NCI-H345 (cell line): ENCODE measurements around the gene ARAP1.

Source experiments
- DNase-seq: peaks from one replicate; lab custom pipeline; 2025; lab: John Stamatoyannopoulos, UW

Gene ARAP1

DNA sequence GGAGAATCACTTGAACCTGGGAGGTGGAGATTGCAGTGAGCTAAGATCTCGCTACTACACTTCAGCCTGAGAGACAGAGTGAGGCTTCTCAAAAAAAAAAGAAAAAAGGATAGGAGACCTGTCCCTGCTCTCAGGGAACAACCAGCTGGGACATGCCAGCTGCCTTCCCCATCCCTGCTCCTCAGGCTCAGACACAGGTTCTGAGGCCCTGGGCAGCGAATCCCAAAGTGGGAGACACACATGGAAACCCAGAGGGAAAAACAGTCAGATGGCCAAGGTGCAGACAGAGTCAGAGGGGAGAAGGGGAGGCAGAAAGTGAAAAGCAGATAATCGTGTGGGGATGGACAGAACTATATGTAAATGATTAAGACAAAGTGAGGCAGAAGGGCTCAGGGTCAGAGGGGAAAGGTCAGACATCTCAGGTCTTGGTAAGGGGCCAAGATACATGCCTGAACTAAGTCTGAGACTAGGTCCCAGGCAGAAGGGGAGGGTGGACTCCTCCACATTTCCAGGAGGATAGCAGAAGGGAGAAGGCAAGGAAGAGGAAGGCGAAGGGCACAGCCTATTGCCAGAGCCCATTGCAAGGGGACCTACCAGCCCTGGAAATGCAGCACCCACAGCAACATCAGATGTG, 27.4 kb upstream of the ARAP1 start:
- DNase-seq: no peak

DNA sequence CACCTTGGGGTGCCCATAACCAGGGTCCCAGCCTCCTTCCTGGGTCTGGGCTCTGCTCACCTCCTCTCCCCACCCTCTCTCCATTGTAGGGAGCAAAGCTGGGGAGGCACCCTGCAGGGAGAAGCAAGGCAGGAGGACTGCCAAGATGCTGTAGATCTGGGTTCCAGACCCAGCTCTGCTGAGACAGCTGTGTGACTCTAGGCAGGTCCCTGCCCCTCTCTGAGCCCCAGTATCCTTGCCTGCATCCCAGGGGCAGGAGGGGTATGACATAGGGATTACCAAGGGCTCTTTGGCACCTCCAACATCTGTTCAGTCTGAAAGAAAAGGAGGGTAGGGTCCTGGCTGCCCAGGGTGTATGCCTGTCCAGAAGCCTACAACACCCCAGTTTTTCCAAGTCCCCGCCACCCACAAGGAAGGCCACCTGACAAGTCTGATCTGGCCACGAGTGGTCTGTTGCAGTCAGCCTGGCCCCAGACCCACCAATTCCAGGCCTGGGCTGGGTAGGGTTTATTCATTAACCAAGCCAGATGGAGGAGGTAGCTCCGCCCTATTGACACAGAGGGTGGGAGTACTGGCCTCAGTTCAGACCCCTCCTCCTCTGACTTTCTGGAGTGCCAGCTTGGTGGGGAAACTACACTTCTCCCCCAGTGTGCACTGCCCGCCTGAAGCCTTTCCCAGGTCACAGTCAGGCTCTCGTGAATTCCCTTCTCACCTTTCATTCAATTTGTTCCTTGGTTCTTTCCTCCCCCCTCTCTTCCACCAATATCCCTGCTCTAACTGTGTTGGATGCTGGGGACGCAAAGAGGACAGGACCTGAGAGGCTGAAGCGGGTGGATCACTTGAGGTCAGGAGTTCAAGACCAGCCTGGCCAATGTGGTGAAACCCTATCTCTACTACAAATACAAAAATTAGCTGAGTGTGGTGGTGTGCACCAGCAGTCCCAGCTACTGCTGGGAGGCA, 26.6 kb upstream of the ARAP1 start:
- no peak for DNase-seq

DNA sequence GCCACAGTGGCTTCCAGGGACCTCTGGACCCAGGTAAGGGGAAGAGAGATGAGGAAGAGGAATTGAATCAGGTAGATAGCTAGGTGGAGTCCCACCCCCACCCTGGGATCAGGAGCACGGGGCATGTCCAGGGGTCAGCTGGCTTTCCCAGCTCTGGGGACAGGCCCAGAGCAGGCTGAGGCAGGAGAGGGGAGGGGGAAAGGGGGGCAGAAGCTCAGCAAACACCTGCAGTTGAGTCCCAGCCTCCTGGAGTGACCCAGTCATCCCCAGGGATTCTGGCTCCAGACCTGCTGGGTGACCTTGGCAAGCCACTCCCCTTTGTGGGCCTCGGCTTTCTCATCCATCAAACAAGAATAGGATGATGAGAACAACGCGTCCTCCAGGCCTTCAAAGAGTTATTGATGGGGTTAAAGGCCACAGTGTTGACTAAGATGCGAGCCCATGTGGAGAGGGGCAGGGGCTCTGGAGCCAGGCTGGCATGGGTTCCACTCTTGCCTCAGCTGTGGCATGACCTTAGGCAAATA, 25.6 kb upstream of the ARAP1 start:
- DNase-seq: peak; percentile 52

DNA sequence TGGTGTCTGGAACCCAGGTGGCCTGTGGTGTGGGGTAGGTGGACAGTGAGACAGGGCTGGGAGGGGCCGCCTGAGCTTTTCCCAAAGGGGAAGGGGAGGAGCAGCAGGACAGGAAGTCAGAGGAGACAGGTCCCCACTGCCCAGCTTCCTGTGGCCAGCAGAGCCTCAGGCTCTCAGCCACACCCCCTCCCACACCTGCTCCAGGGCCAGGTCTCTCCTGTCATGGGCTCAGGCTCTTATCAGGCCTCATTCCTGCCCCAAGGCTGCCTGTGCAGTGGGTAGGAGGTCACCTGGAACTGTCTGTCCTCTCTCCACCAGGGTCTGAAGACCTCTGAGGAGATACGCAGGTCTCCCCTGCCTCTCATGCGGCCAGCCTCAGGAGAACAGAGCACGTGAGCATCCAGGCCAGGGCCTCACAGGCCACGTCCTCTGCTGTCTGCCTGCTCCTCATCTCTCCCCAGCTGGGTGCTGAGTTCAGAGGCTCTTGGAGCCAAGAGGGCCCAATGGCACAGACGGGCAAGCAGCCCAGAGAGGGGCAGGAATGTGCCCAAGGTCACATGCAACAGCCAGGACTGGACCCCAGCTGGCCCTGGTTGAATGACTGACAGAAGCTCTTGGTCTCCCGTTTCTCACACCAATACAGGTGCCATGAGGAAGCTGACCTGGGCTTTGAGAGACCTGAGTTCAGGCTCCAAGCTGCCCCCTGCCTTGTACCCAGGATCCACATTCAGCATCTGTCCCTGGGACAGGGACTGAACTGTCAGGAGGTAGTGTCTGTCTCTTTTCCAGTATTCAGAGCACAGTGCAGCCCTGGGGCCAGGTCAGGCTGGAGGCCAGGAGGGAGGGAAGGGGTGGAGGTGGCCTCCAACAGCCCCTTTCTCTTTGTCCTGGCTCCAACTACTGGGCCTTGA, 24.9 kb upstream of the ARAP1 start:
- no peak for DNase-seq

DNA sequence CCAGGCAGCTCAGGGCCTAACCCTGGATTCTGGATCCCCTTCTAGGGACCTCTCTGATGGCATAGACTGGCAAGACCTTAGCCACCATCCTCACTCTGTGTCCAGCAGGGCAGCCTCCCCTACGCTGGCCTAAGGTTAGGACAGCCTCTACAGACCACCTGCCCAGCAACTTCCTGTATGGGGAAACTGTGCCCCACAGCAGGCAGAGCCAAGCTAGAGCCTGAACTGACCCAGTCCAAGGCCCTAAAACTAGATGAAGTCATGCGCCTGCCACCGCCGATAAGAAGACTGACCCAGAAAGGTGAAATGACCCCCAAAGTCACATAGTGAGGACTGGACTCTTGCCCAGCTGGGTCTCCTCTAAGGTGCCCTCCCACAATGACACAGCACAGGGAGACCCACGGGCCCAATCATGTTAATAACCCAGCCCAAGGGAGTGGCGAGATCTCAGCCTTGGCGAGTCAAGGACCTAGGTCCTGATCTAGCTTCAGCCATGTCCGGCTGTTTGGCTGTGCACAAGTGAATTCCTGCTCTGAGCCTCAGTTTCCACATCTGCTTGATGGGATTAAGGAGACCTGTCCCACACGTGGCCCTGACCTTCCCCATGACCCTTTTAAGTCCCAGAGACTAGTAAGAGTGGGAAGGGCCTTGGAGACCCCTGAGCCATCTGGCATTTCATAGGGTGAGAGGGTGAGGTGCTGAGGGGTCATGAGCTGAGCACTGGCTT, 24.1 kb upstream of the ARAP1 start:
- no peak for DNase-seq

DNA sequence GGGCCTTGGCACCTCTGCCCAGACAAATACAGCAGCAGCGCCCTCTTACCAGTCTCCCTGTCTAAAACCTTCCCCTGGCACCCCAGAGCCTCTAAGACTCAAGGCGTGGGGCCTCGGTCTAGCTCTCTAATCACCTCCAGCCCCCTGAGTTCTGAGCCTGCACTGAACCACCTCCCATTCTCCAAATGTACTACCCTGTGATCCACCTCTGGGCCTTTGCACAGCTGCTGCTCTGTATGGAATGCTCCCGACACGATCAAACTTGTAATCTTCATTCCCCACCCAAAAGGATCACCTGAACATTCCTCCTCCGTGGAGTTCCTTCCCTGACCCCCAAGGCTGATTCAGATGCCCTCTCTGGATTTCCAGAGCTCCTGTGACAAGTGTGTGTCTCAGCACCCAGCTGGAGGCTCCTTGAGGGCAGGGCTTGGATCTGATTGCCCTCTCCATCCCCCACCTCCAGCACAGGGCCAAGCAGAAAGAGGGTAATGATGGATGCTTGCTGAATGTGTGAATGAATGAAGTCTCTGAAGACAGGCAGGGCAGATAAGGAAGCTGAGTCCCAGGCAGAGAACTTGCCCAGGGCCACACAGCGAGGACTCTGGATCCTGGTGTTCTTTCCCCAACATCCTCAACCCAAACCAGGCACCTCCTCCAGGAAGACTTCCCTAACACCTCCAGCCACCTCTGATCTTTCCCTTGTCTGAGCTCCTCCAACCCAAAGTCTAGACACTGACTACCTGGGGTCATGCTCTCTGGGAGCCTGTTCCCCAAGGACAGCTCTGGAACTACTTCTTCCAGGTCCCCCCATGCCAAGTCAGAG, 23.3 kb upstream of the ARAP1 start:
- no peak for DNase-seq

DNA sequence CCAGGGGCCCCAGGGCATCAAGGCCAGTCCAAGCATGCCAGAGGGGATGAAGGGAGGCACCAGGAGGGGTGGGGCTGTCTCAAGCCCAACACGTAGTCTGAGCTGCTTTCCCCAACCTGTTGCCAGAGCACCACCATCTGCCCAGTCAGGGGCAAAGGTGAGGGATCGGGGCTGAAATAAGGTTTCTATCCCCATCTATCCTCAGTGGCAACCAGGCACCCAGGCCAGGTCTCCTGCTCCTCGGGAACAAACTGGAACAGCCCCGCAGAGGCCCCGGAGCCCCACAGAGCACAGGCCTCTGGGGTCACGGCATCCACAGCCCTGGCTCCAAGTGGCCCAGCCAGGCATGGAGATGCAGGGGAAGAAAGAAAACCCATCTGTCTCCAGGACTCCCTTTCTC, 22.3 kb upstream of the ARAP1 start:
- no peak for DNase-seq

DNA sequence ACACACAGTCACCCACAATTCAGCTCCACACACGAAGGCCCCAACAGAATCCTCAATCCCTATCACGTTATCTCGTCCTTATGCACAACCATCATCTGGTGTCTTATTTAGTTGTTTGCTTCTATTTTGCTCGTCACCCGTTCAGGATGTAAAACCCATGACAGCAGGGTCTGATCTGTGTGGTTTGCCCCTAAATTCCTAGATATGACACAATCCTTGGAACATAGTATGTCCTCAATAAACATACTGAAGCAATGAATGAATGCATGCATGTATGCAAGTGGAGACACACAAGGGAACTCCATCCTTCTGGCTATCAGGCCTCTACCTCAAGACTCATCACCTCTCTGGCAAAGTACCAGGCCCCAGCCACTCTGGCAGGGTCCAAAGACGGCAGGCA, 21.5 kb upstream of the ARAP1 start:
- DNase-seq: no peak

DNA sequence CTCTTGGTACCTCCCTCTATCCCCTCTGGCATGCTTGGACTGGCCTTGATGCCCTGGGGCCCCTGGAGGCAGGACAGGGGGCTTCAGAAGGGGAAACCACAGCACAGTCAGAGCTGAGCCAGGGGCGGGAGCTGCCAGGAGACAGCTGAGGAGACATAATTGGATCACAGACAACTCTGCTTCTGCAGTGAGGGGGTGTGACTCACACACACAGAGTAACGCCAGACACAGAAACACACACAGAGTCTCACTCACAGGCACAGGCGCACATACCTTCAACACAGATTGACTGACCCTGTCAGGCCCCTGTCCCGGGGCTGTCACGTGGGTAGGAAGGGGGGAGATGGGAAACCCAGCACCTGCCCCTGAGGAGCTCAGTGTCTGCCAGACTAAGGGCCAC, 21.1 kb upstream of the ARAP1 start:
- DNase-seq: no peak

DNA sequence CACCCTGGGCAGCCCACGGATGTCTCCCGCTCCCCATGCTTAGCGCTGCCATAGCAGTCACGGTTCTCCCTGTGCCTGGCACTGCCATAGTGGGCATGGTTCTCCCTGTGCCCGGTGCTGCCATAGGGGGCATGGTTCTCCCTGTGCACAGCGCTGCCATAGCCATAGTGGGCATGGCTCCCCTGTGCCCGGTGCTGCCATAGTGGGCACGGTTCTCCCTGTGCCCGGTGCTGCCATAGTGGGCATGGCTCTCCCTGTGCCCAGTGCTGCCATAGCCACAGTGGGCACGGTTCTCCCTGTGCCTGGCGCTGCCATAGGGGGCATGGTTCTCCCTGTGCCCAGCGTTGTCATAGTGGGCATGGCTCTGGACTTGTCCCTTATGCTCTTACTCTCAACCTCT, 19.9 kb upstream of the ARAP1 start:
- DNase-seq: no peak

DNA sequence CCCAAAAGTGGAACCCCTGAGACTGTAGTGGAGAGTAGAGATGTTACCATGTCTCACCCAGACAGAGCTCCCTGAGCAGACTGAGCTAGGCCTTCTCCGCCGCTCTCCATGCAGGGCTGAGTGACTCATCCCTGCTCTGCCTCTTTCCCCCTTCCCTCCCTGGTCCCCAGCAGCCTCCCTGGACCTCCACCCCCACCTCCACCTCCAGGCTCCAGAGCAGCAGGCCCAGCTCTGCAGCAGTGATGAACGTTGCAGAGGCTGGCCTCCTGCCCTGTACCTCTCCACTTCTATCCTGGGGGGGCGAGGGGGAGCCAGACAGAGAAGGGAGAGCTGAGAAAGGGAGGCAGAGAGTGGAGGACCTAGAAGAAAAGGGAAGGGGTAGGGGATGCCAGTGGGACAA, 19.3 kb upstream of the ARAP1 start:
- no peak for DNase-seq

DNA sequence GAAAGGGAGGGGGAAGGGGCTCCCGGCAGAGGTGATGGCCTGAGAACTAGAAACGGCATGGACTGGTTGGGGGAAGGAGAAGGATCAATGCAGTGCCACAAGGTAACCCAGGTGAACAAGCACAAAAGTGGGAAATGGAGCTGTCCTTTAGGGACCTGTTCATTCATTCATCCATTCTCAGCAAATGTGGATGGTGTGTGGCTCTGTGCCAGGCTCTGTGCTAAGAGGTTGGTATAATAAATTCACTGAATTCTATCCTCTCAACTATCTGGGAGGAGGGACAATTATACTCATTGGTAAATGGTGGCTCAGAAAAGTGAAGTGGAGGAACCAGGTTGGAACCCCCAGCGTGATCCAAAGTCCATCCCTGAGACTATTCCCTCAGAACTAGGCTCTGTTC, 18.6 kb upstream of the ARAP1 start:
- peak; percentile 77 for DNase-seq

DNA sequence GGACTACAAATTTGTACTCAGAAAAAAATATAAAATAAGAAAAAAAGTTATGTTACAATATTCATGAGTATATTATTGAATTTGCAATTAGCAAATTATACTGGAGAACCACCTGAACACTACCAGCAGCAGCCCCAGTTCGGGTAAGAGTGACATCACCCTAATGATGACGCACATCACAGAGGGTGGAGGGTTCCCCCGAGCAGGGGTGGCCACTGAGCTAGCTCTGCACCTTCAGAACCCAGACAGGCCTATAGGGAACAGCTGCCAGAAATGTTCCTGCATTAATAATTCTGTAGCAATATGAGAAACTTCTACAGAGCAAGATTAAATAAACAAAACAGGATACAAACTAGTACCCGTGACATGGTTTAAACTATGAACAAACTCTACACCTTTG, 17.5 kb upstream of the ARAP1 start:
- no peak for DNase-seq

DNA sequence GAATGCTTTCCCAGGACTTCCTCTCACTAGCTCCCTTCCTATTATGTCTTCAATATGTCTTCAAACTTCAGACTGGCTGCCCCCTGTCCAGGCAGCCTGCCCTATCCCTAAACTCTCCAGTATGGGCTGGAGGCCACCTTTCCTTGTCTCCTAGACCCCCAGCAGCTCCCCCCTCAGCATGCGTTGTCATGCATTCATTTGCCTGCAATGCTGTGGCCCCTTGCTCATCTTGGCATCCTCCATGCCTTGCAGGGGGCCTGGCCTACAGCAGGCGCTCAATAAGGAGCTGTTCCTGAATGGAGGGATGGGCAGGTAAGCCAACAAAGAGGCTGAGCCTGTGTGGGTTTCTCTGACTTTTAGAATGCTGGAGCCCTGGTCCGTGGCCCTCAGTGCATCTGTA, 16.4 kb upstream of the ARAP1 start:
- no peak for DNase-seq

DNA sequence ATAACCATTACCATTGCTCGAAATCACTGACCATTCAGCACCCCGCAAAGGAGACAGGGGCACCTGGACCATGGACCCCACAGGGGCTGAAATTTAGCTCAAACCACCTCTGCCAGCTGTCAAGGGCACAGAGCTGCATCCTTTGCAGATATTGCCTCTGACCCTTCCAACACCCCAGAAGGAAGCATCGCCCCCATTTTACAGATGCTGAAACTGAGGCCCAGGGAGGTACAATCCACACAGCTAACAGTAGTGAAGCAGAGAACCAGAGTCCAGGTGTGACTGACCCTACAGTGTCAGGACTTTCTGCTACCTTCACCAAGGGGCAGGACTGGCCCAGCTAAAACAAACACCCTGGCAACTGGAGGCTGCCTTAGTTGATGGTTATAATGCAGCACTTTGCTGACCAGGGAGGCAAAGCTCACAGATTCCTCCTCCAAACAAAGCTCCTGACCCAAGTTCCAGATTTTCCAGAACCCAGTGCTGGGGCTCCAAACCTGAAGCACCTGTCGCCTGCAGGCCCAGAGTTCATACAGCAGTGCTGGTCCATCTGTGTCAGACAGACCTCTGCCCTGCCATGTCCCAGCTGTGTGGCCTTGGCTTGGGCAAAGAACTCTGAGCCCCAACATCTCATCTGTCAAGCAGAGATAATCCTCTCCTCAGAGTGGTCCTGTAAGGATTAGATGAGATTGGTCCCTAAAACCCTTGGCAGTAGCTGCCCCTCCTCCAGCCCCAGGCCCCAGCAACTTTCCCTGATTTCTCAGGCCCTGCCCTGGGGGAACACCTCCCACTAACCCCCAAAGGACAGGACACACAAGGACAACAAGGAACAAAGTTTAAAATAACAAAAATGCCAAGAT, 15.2 kb upstream of the ARAP1 start:
- no peak for DNase-seq

DNA sequence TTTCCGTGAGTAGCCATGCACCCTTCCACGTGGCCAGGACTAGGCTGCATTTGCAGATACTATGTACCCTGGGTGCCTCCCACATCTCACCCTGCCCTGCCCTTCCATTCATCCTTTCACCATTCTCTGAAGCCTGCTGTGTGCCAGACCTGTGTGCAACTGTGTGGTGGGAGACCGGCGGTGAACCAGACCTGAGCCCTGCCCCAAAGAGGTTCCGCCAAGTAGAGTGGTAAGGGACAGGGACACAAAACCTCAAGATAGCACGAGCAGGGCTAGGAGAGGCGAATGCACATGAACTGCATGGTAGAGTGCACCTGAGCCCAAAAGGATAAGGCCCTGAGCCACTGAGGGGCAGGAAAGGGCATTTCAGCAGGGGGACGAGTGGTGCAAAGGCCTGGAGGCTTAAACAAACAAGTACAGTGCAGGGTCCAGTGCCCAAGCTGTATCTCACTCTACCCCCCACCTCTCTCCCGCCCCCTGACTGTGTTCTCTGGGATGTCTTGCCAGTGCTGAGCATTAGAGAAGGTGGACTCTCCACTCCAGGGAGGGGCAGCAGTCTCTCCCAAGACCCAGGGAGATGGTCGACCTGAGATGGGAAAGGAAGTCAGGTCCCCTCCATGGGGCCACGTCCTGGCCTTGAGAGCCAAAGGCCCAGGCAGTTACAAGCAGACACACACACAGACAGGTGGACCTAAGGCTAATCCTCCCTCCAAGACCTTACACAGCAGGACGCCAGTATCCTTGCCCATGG, 14.1 kb upstream of the ARAP1 start:
- no peak for DNase-seq

DNA sequence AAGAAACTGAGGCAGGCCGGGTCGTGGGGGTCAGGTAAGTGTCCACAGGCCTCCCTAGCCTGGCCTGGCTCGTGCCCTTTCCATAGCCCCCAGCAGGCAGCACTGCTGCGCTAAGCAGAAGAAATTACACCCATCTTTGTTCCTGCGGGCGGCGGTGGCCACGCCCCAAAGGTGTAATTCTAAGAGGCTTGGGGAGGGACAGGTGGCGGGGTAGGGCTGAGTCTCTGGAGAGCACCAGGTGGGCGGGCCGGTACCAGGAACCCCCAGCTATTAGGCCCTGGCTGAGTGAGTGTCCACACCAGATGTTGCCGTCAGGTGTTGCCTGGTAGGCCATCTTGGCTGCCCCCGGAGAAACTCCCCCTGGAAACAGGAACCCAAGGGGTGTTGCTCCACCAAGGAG, 12.3 kb upstream of the ARAP1 start:
- peak; percentile 95 for DNase-seq

DNA sequence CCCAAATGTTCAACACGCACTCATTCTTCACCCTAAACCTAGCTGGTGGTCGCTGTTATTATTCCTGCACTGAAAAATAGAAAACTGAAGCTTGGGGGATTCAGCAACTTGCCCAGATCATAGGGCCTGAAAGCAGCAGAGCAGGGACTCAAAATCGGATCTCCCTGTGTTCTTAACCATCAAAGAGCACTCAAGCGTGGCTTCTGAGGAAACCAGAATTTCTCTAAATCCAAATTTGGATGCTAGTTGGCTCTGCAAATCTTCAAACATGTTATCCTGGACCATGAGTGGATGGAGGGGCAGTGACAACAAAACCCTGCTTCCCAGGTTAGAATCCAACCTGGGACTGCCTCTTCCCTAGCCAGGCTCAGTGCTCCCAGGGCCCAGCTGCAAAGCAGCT, 11.6 kb upstream of the ARAP1 start:
- no peak for DNase-seq
